ENCODE measurements around the gene GAGE12H. TPM values are rescaled to one million over a fixed set of nuclear protein-coding genes. Genes with fewer than 3 reads are reported as not detected.

Gene GAGE12H
- total RNA-seq, 2 donors from 2014 or later = not detected

DNA sequence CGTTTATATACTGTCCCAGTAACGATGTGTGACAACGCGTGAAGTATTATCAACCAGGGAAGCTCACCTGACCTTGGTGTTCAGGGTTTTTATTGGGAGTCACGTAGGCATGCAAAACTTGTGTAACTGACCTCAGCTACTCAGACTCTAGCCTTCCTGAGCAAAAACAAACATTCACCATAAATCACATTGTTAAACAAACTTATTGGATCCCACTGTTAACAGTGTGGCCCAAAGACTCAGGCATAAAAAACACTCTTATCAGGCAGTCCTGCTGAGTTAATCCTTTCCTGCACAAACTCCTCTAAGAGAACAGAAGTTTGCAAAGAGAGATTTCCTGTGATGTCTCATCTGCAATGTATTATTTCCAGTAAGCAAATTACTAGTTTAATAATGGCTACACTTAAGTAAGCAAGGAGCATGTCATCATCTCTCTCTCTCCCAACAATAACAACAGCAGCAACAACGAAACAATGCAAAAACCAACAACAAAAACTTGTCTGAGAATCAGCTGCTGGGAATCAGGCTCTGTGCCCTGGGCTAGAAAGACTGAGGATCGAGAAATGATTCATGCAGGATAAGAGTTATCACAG lies 31.1 kb downstream of the GAGE12H start:
- Histone ChIP-seq H3K9me3 (ENCODE audit: control insufficient read depth, low read length) (no peaks in the 10 kb centered on the region), H3K27me3 (ENCODE audit: control insufficient read depth, insufficient read depth, low read length, poor library complexity, severe bottlenecking) (no peaks in the 10 kb centered on the region), H3K4me3 (ENCODE audit: low read length) (no peak overlapping the region), H3K9ac (ENCODE audit: extremely low read depth, low read length, poor library complexity, severe bottlenecking) (no peak overlapping the region), H3K36me3 (ENCODE audit: control insufficient read depth, insufficient read depth, low read length) (no peaks in the 10 kb centered on the region), H3K4me1 (ENCODE audit: control insufficient read depth, insufficient read depth, low read length) (no peaks in the 10 kb centered on the region), H3K27ac (ENCODE audit: low read depth, low read length) (no peak overlapping the region)
- no peak for DNase-seq
- TF ChIP-seq, protein P1, sequence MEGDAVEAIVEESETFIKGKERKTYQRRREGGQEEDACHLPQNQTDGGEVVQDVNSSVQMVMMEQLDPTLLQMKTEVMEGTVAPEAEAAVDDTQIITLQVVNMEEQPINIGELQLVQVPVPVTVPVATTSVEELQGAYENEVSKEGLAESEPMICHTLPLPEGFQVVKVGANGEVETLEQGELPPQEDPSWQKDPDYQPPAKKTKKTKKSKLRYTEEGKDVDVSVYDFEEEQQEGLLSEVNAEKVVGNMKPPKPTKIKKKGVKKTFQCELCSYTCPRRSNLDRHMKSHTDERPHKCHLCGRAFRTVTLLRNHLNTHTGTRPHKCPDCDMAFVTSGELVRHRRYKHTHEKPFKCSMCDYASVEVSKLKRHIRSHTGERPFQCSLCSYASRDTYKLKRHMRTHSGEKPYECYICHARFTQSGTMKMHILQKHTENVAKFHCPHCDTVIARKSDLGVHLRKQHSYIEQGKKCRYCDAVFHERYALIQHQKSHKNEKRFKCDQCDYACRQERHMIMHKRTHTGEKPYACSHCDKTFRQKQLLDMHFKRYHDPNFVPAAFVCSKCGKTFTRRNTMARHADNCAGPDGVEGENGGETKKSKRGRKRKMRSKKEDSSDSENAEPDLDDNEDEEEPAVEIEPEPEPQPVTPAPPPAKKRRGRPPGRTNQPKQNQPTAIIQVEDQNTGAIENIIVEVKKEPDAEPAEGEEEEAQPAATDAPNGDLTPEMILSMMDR (conservative IDR thresholded peaks at IDR 0.05) = no peak
- Mint-ChIP-seq H3K27ac (no peak overlapping the region), H3K9me3 (peaks cover 55% of the 10 kb centered on the region), H3K27me3 (ENCODE audit: insufficient read depth) (no peaks in the 10 kb centered on the region), H3K4me3 (no peak overlapping the region), H3K4me1 (no peaks in the 10 kb centered on the region), H3K36me3 (ENCODE audit: low read depth) (no peaks in the 10 kb centered on the region)
- WGBS, 2 experiments (ENCODE audit: insufficient coverage in 1 of 2, insufficient read length in 1 of 2) = 90 to 100% methylated on average over 3 to 7 of the region's 7 CpGs

DNA sequence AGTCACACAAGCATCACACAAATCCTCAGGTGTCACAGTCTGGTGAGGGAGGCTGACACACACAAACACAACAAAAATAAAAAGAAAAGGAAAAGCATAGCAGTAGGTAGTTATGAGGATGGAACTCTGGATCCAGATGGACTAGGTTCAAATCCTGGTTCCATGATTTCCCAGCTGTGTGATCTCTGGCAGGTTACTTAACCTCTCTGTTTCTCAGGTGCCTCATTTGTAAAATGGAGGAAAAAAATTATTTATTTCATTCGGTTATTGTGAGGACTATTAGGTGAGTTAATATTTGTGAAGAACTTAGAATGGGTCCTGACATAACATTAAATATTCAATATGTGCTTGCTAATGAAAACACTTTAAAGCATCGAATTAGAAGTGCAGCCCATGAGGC lies 38.8 kb downstream of the GAGE12H start:
- Histone ChIP-seq H3K4me1 (ENCODE audit: control insufficient read depth, insufficient read depth, low read length) (no peaks in the 10 kb centered on the region), H3K27ac (ENCODE audit: low read depth, low read length) (no peak overlapping the region), H3K9me3 (ENCODE audit: control insufficient read depth, low read length) (no peaks in the 10 kb centered on the region), H3K4me3 (ENCODE audit: low read length) (no peak overlapping the region), H3K36me3 (ENCODE audit: control insufficient read depth, insufficient read depth, low read length) (no peaks in the 10 kb centered on the region), H3K9ac (ENCODE audit: extremely low read depth, low read length, poor library complexity, severe bottlenecking) (no peak overlapping the region), H3K27me3 (ENCODE audit: control insufficient read depth, insufficient read depth, low read length, poor library complexity, severe bottlenecking) (no peaks in the 10 kb centered on the region)
- Mint-ChIP-seq H3K9me3 (peaks cover 47% of the 10 kb centered on the region), H3K27me3 (ENCODE audit: insufficient read depth) (no peaks in the 10 kb centered on the region), H3K27ac (no peak overlapping the region), H3K4me1 (no peaks in the 10 kb centered on the region), H3K4me3 (no peak overlapping the region), H3K36me3 (ENCODE audit: low read depth) (no peaks in the 10 kb centered on the region)
- 90% methylated on average over 2 of the region's 2 CpGs; no CpG with 5 or more reads in 1 of the 2 experiments for WGBS, 2 experiments (ENCODE audit: insufficient coverage in 1 of 2, insufficient read length in 1 of 2)
- no peak for DNase-seq
- TF ChIP-seq, protein P1 (conservative IDR thresholded peaks at IDR 0.05) = no peak

DNA sequence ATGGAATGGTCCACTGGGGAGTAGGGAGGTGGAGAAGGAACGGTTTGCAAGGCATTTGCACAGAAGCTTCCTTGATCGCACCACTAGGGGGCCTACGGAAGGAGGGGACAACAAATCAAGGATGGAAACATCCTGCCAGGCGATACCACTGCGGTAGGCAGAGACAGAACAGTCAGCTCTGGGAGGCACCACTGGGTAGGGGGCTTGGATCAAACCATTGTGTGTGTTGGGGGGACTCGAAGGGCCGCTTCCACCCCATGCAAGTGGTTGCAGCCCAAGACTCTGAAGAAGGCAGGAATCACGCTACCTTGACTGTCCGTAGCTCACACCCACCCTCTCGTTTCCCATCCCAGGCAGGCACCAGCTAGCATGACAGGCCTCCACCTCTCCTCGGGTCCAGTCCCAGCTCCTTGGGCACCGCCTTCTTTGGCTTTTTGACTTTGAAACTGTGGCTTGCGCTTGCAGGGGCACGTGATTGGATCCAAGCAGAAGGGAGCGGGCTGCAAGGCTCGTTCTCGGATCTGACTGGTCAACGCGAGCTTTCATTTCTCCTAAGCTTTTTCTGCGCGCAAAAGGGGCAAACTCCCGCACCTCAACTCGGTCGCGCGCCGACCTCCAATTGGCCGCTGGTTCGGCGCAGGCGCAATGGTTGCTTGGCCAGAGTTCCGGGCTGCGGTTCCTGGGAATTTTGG lies 47.5 kb downstream of the GAGE12H start:
- WGBS, 2 experiments (ENCODE audit: insufficient coverage in 1 of 2, insufficient read length in 1 of 2) = 89 to 100% methylated on average over 4 to 31 of the region's 33 CpGs
- Mint-ChIP-seq H3K27ac (no peak overlapping the region), H3K4me1 (no peaks in the 10 kb centered on the region), H3K4me3 (no peak overlapping the region), H3K9me3 (peaks cover 87% of the 10 kb centered on the region), H3K27me3 (ENCODE audit: insufficient read depth) (no peaks in the 10 kb centered on the region), H3K36me3 (ENCODE audit: low read depth) (peaks cover 4% of the 10 kb centered on the region)
- TF ChIP-seq, protein P1 (conservative IDR thresholded peaks at IDR 0.05) = peak; percentile 54
- no peak overlapping the region for H3K9ac ChIP-seq (ENCODE audit: extremely low read depth, low read length, poor library complexity, severe bottlenecking)
- no peaks in the 10 kb centered on the region for H3K9me3 ChIP-seq (ENCODE audit: control insufficient read depth, low read length)
- H3K27me3 ChIP-seq (ENCODE audit: control insufficient read depth, insufficient read depth, low read length, poor library complexity, severe bottlenecking) = no peaks in the 10 kb centered on the region
- no peak overlapping the region for H3K27ac ChIP-seq (ENCODE audit: low read depth, low read length)
- no peak overlapping the region for H3K4me3 ChIP-seq (ENCODE audit: low read length)
- H3K4me1 ChIP-seq (ENCODE audit: control insufficient read depth, insufficient read depth, low read length) = no peaks in the 10 kb centered on the region
- peak; percentile 77 for DNase-seq
- H3K36me3 ChIP-seq (ENCODE audit: control insufficient read depth, insufficient read depth, low read length) = no peaks in the 10 kb centered on the region

Other genes with a start within 250 kb of the GAGE12H start
- gene GAGE13, start 248.4 kb upstream of the GAGE12H start, total RNA-seq = not detected
- gene GAGE12C, start 47.8 kb upstream of the GAGE12H start, total RNA-seq = not detected
- gene GAGE12D, start 38.2 kb upstream of the GAGE12H start, total RNA-seq = not detected
- not detected for gene GAGE12E, start 28.7 kb upstream of the GAGE12H start, total RNA-seq
- gene GAGE12F, start 19.1 kb upstream of the GAGE12H start, total RNA-seq = not detected
- not detected for gene GAGE12G, start 9.5 kb upstream of the GAGE12H start, total RNA-seq
- not detected for gene GAGE2A, start 9.5 kb downstream of the GAGE12H start, total RNA-seq
- gene GAGE1, start 19.1 kb downstream of the GAGE12H start, total RNA-seq = not detected
- not detected for gene PAGE1, start 116.0 kb downstream of the GAGE12H start, total RNA-seq
- gene PAGE4, start 249.4 kb downstream of the GAGE12H start, total RNA-seq = not detected